SU-DHL-6 (cell line): Measurements from ENCODE around the gene KNDC1.

ENCODE experiments used
- H2AFZ ChIP-seq: fragments of 200-600 bp; sonication (generic); 2 replicates; pipeline ENCODE4 v1.6.1; 2014; ENCODE audit warnings: low read depth, mild to moderate bottlenecking, moderate library complexity, mixed read lengths, antibody characterized with exemption, low read length; ENCODE audit not compliant: severe bottlenecking
- H3F3A ChIP-seq: fragments of 200-600 bp; shearing (Covaris generic); 2 replicates; pipeline ENCODE4 v1.6.0; 2016; ENCODE audit warnings: antibody characterized with exemption, mild to moderate bottlenecking; ENCODE audit not compliant: insufficient read depth
- H3K27ac ChIP-seq: fragments of 200-600 bp; sonication (generic); 2 replicates; pipeline ENCODE4 v1.5.1; 2016; ENCODE audit warnings: low read depth, mild to moderate bottlenecking, low read length, moderate library complexity, mixed read lengths
- H3K27me3 ChIP-seq: fragments of 200-600 bp; sonication (generic), shearing (Covaris generic); 2 replicates; pipeline ENCODE4 v1.6.0; 2014; ENCODE audit warnings: mild to moderate bottlenecking, low read length
- H3K36me3 ChIP-seq: fragments of 200-600 bp; sonication (generic); 2 replicates; pipeline ENCODE4 v1.6.1; 2014; ENCODE audit warnings: mild to moderate bottlenecking, low read length, mixed read lengths
- H3K4me2 ChIP-seq: fragments of 300-600, 200-600 bp; shearing (Covaris generic), sonication (generic); 2 replicates; pipeline ENCODE4 v1.6.0; 2014; ENCODE audit warnings: low read length, low read depth, mild to moderate bottlenecking; ENCODE audit not compliant: poor library complexity, severe bottlenecking
- H3K4me3 ChIP-seq: fragments of 200-600 bp; sonication (generic); 2 replicates; pipeline ENCODE4 v1.5.1; 2014; ENCODE audit warnings: antibody characterized with exemption, low read length, mild to moderate bottlenecking, mixed read lengths; ENCODE audit not compliant: insufficient read depth, poor library complexity, severe bottlenecking
- H3K79me2 ChIP-seq: fragments of 200-600 bp; sonication (generic); 2 replicates; pipeline ENCODE4 v1.6.1; 2014; ENCODE audit warnings: mild to moderate bottlenecking, low read length, moderate library complexity; ENCODE audit not compliant: insufficient read depth
- H3K9ac ChIP-seq: fragments of 200-600 bp; sonication (generic); 2 replicates; pipeline ENCODE4 v1.7.0; 2014; ENCODE audit warnings: mild to moderate bottlenecking, low read length
- H3K9me2 ChIP-seq: fragments of 200-600 bp; sonication (generic); replicated peaks from 2 replicates; pipeline ENCODE4 v1.6.1; 2014; ENCODE audit warnings: low read length; ENCODE audit not compliant: insufficient read depth
- H3K9me3 ChIP-seq: fragments of 200-600 bp; sonication (generic); 2 replicates; pipeline ENCODE4 v1.6.1; 2014; ENCODE audit warnings: low read length, mixed read lengths; ENCODE audit not compliant: insufficient read depth
- H4K20me1 ChIP-seq: fragments of 200-600 bp; sonication (generic); 2 replicates; pipeline ENCODE4 v1.6.1; 2014; ENCODE audit warnings: low read depth, mild to moderate bottlenecking, antibody characterized with exemption, low read length, moderate library complexity, mixed read lengths
- EZH2phosphoT487 ChIP-seq: fragments of 200-600 bp; sonication (generic), shearing (Covaris generic); conservative IDR thresholded peaks from 2 replicates; pipeline ENCODE4 v1.6.1; 2018; ENCODE audit warnings: mild to moderate bottlenecking, antibody characterized with exemption, low read length, moderate library complexity, mixed read lengths
- TF ChIP-seq, protein P1 (sequence below): fragments of 200-600 bp; sonication (generic); IDR thresholded peaks from one replicate; pipeline ENCODE4 v1.5.1; 2017; ENCODE audit warnings: antibody characterized with exemption, mild to moderate bottlenecking, low read length, moderate library complexity; ENCODE audit not compliant: insufficient read depth, poor library complexity, severe bottlenecking

Gene KNDC1

DNA sequence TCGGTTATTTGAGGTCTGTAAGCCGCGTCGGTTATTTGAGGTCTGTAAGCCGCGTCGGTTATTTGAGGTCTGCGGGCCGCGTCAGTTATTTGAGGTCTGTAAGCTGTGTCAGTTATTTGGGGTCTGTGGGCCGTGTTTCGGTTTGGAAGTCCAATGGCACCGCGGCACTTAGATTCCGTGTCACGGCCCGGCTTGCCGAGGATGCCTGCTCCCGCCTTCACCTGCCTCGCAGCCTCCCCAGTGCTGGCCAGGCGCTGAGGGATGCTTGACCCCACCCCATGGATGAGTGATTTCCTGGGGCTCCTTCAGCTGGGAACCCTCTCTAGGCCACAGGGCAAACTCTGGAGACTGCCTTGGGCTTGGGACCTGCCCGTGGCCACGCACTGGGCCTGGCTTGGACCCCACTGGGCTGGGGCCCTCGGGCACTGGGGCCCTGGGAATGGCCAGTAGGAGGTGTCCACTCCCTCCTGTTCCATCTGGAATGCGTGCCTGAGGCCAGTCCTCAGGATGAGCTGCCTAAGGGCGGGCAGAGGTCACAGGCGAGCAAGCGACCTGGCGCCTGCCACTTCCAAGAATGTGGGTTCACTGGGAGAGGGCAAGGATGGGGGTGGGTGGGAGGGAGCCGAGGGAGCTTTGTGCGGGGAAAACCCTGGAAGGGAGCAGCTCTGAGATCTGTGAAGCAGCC lies 46.7 kb upstream of the KNDC1 start:
- Histone ChIP-seq H3K79me2 (no peaks in the 10 kb centered on the region), H3K9me3 (no peaks in the 10 kb centered on the region), H3K9me2 (no peaks in the 10 kb centered on the region), H3K4me2 (no peak overlapping the region), H3F3A (no peaks in the 10 kb centered on the region), H3K27ac (no peak overlapping the region), H2AFZ (no peak overlapping the region), H3K27me3 (no peaks in the 10 kb centered on the region), H4K20me1 (no peaks in the 10 kb centered on the region), H3K4me3 (no peak overlapping the region), H3K36me3 (no peaks in the 10 kb centered on the region), H3K9ac (no peak overlapping the region)
- TF ChIP-seq, protein P1, sequence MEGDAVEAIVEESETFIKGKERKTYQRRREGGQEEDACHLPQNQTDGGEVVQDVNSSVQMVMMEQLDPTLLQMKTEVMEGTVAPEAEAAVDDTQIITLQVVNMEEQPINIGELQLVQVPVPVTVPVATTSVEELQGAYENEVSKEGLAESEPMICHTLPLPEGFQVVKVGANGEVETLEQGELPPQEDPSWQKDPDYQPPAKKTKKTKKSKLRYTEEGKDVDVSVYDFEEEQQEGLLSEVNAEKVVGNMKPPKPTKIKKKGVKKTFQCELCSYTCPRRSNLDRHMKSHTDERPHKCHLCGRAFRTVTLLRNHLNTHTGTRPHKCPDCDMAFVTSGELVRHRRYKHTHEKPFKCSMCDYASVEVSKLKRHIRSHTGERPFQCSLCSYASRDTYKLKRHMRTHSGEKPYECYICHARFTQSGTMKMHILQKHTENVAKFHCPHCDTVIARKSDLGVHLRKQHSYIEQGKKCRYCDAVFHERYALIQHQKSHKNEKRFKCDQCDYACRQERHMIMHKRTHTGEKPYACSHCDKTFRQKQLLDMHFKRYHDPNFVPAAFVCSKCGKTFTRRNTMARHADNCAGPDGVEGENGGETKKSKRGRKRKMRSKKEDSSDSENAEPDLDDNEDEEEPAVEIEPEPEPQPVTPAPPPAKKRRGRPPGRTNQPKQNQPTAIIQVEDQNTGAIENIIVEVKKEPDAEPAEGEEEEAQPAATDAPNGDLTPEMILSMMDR, result no peak
- TF ChIP-seq EZH2phosphoT487, result no peak

DNA sequence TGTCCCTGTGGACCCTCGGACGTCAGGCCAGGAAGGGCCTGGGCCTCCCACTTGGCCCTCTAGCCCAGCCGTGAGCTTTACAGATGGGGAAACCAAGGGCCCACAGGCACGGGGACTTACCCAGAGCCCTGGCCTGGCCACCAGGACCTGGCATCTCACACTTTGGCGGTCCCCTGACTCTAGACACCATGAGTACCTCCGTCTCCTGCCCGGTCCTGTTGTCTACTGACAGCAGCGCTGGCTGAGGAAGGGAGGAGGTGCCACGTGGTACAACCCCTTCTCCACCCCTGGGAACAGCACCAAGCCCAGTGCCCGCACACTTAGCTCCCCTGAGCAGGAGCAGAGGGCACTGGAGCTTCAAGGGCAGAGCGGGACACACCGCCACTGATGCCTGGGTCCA lies 46.2 kb upstream of the KNDC1 start:
- Histone ChIP-seq H3K9me3 (no peaks in the 10 kb centered on the region), H3K4me3 (no peak overlapping the region), H3K27me3 (no peaks in the 10 kb centered on the region), H4K20me1 (no peaks in the 10 kb centered on the region), H3K27ac (no peak overlapping the region), H3K79me2 (no peaks in the 10 kb centered on the region), H2AFZ (no peak overlapping the region), H3K36me3 (no peaks in the 10 kb centered on the region), H3K4me2 (no peak overlapping the region), H3F3A (no peaks in the 10 kb centered on the region), H3K9me2 (no peaks in the 10 kb centered on the region), H3K9ac (no peak overlapping the region)
- TF ChIP-seq, protein P1, result no peak
- TF ChIP-seq EZH2phosphoT487, result no peak

DNA sequence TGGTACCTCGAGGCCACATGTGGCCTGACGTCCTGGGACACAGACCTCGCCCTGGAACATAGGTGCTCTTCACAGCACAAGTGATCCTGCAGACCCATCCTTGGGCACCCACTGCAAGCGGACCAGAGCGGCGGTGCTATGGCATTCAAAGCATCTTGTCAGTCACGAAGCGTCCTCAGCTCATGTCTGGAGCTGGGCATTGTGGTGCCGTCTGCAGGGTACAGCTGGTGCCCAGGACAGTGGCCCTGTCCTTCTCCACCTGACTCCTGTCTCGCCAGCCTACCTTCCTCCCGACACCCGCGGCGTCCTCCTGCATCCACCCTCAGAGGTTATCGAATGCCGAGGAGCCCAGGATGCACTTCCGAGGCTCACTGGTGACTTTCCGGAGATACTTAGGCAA lies 45.8 kb upstream of the KNDC1 start:
- no peaks in the 10 kb centered on the region for H3K9me3 ChIP-seq
- no peaks in the 10 kb centered on the region for H3F3A ChIP-seq
- no peak overlapping the region for H3K9ac ChIP-seq
- H3K4me3 ChIP-seq, result no peak overlapping the region
- no peak overlapping the region for H3K27ac ChIP-seq
- H3K4me2 ChIP-seq, result no peak overlapping the region
- no peaks in the 10 kb centered on the region for H3K27me3 ChIP-seq
- no peak for TF ChIP-seq EZH2phosphoT487
- TF ChIP-seq, protein P1, result no peak
- H3K79me2 ChIP-seq, result no peaks in the 10 kb centered on the region
- H4K20me1 ChIP-seq, result no peaks in the 10 kb centered on the region
- no peak overlapping the region for H2AFZ ChIP-seq
- no peaks in the 10 kb centered on the region for H3K36me3 ChIP-seq
- H3K9me2 ChIP-seq, result no peaks in the 10 kb centered on the region
